ENCODE results near the gene PCYT1B.
A peak's percentile ranks its signal among the peaks of the same experiment; 100 is the strongest.

Gene PCYT1B

DNA sequence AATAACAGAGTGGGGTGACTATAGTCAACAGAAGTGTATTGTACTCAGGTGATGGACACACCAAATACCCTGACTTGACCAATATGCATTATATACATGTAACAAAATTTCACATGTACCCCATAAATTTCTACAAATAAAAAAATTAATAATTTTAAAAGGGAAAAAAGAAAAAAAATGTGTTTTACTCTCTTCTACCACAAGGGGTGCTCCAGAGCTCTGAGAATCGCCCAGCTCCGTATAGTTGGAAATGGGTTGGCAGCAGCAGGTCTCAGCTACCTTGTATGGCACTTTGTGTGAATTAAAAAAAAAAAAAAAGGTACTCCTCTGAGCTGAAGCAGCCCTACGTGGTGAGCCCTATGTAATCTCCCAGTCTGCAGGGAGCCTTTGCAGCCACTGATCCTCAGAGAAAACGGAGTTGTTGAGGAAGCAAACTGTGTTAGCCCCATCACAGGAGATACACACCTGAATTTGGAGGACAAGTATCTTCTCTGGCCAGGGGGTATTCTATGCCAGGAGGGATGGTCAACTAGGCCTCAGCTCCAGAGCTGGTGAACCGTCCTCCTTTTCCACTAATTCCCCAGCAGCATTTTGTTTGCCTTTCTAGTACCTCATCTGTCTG is 29.4 kb upstream of the PCYT1B start:
- H3K9me3 ChIP-seq (ENCODE audit: control insufficient read depth, insufficient read depth, low read depth, low read length): no peaks in the 10 kb centered on the region
- H3K4me1 ChIP-seq (ENCODE audit: control insufficient read depth, insufficient read depth, low read length): no peaks in the 10 kb centered on the region
- TF ChIP-seq PBX3 (CRISPR knock-in tag; IDR thresholded peaks at IDR 0.05) (no peak), ZNF660 (tag by site-specific recombination; IDR thresholded peaks at IDR 0.05) (0 out of 2 replicates have a peak, but pooled peaks have one; percentile 13)
- TF ChIP-seq, protein P1, sequence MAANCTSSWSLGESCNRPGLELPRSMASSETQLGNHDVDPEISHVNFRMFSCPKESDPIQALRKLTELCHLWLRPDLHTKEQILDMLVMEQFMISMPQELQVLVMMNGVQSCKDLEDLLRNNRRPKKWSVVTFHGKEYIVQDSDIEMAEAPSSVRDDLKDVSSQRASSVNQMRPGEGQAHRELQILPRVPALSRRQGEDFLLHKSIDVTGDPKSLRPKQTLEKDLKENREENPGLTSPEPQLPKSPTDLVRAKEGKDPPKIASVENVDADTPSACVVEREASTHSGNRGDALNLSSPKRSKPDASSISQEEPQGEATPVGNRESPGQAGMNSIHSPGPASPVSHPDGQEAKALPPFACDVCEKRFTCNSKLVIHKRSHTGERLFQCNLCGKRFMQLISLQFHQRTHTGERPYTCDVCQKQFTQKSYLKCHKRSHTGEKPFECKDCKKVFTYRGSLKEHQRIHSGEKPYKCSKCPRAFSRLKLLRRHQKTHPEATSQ (tag by site-specific recombination; IDR thresholded peaks at IDR 0.05): no peak
- ChIA-PET POLR2A (no interaction called here), CTCF (interaction anchor here (0.6 to 2.0 kb wide), 19 partner anchors 9 to 445 kb away, joined by 3 to 11 read pairs (median 3); no protein-coding TSS in a partner anchor)
- H3K27ac ChIP-seq (ENCODE audit: extremely low read depth, low read depth, low read length): no peak overlapping the region
- no peak overlapping the region for H3K4me3 ChIP-seq (ENCODE audit: low read depth, low read length)
- H3K36me3 ChIP-seq (ENCODE audit: control insufficient read depth in 2 of 2, insufficient read depth in 1 of 2, low read length in 2 of 2): no peaks in the 10 kb centered on the region

DNA sequence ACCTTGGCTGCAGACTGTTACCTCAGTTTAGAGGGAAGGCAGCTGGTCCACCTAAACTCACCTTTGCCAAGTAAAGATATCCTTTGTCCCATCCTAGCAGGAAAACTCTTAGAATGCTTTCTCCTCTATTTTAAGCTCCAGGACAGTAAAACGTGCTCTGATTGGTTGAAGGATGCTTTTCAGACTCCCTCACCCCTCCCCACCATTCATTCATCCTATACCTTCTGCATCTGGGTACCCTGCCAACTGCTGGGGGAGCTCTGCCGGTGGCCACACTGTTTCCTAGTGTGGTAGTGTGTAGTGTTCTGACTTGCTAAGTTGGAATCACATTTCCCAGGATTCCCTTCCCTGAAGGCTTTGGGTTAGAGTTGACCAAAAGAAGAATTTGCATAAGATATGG is 26.3 kb upstream of the PCYT1B start:
- H3K4me3 ChIP-seq (ENCODE audit: low read depth, low read length): no peak overlapping the region
- ChIA-PET CTCF (interaction anchor here (0.7 kb wide), 2 partner anchors 9 to 284 kb away, joined by 3 read pairs; no protein-coding TSS in a partner anchor), POLR2A (no interaction called here)
- H3K36me3 ChIP-seq (ENCODE audit: control insufficient read depth in 2 of 2, insufficient read depth in 1 of 2, low read length in 2 of 2): no peaks in the 10 kb centered on the region
- no peak overlapping the region for H3K27ac ChIP-seq (ENCODE audit: extremely low read depth, low read depth, low read length)
- no peaks in the 10 kb centered on the region for H3K9me3 ChIP-seq (ENCODE audit: control insufficient read depth, insufficient read depth, low read depth, low read length)
- no peaks in the 10 kb centered on the region for H3K4me1 ChIP-seq (ENCODE audit: control insufficient read depth, insufficient read depth, low read length)
- TF ChIP-seq ZNF548 (tag by site-specific recombination; IDR thresholded peaks at IDR 0.05) (no peak), ZNF501 (tag by site-specific recombination; IDR thresholded peaks at IDR 0.05) (no peak), SP7 (tag by site-specific recombination; IDR thresholded peaks at IDR 0.05) (no peak), ZNF221 (tag by site-specific recombination; IDR thresholded peaks at IDR 0.05; ENCODE audit: borderline replicate concordance) (no peak), ZEB2 (tag by site-specific recombination; IDR thresholded peaks at IDR 0.05) (no peak), ZNF423 (tag by site-specific recombination; IDR thresholded peaks at IDR 0.05) (no peak), ZBTB11 (tag by site-specific recombination; conservative IDR thresholded peaks at IDR 0.05; ENCODE audit: low read depth) (no peak), ZFHX2 (tag by site-specific recombination; conservative IDR thresholded peaks at IDR 0.05) (no peak), ZNF18 (tag by site-specific recombination; IDR thresholded peaks at IDR 0.05) (no peak), ZNF239 (tag by site-specific recombination; IDR thresholded peaks at IDR 0.05) (no peak), ZXDB (tag by site-specific recombination; IDR thresholded peaks at IDR 0.05) (no peak), KLF9 (tag by site-specific recombination; IDR thresholded peaks at IDR 0.05; ENCODE audit: low read depth) (no peak), ZBTB20 (tag by site-specific recombination; IDR thresholded peaks at IDR 0.05) (no peak)
- TF ChIP-seq, protein P2, sequence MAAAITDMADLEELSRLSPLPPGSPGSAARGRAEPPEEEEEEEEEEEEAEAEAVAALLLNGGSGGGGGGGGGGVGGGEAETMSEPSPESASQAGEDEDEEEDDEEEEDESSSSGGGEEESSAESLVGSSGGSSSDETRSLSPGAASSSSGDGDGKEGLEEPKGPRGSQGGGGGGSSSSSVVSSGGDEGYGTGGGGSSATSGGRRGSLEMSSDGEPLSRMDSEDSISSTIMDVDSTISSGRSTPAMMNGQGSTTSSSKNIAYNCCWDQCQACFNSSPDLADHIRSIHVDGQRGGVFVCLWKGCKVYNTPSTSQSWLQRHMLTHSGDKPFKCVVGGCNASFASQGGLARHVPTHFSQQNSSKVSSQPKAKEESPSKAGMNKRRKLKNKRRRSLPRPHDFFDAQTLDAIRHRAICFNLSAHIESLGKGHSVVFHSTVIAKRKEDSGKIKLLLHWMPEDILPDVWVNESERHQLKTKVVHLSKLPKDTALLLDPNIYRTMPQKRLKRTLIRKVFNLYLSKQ (tag by site-specific recombination; IDR thresholded peaks at IDR 0.05; ENCODE audit: borderline replicate concordance): no peak
- TF ChIP-seq, protein P3, sequence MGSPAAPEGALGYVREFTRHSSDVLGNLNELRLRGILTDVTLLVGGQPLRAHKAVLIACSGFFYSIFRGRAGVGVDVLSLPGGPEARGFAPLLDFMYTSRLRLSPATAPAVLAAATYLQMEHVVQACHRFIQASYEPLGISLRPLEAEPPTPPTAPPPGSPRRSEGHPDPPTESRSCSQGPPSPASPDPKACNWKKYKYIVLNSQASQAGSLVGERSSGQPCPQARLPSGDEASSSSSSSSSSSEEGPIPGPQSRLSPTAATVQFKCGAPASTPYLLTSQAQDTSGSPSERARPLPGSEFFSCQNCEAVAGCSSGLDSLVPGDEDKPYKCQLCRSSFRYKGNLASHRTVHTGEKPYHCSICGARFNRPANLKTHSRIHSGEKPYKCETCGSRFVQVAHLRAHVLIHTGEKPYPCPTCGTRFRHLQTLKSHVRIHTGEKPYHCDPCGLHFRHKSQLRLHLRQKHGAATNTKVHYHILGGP (tag by site-specific recombination; IDR thresholded peaks at IDR 0.05): no peak
- TF ChIP-seq, protein P4, sequence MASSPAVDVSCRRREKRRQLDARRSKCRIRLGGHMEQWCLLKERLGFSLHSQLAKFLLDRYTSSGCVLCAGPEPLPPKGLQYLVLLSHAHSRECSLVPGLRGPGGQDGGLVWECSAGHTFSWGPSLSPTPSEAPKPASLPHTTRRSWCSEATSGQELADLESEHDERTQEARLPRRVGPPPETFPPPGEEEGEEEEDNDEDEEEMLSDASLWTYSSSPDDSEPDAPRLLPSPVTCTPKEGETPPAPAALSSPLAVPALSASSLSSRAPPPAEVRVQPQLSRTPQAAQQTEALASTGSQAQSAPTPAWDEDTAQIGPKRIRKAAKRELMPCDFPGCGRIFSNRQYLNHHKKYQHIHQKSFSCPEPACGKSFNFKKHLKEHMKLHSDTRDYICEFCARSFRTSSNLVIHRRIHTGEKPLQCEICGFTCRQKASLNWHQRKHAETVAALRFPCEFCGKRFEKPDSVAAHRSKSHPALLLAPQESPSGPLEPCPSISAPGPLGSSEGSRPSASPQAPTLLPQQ (tag by site-specific recombination; IDR thresholded peaks at IDR 0.05): no peak
- TF ChIP-seq, protein P5, sequence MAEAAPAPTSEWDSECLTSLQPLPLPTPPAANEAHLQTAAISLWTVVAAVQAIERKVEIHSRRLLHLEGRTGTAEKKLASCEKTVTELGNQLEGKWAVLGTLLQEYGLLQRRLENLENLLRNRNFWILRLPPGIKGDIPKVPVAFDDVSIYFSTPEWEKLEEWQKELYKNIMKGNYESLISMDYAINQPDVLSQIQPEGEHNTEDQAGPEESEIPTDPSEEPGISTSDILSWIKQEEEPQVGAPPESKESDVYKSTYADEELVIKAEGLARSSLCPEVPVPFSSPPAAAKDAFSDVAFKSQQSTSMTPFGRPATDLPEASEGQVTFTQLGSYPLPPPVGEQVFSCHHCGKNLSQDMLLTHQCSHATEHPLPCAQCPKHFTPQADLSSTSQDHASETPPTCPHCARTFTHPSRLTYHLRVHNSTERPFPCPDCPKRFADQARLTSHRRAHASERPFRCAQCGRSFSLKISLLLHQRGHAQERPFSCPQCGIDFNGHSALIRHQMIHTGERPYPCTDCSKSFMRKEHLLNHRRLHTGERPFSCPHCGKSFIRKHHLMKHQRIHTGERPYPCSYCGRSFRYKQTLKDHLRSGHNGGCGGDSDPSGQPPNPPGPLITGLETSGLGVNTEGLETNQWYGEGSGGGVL (tag by site-specific recombination; IDR thresholded peaks at IDR 0.05): no peak
